IMR-90 (cell line): ENCODE results near the gene PRDM15. TPM values are rescaled to one million over a fixed set of nuclear protein-coding genes. Genes with fewer than 3 reads are reported as not detected.

Experiments used
- ATAC-seq: fragments of 200-7000 bp; cut with Tn5 transposase; 2 replicates; pipeline ENCODE4 v1.9.1; 2020; ENCODE audit warnings: low read depth, mild to moderate bottlenecking, moderate library complexity
- BruUV-seq: library from RNA; stranded (reverse); fragments of 400-500 nt; replicated peaks from 2 replicates; lab custom pipeline; 2021; lab: Mats Ljungman, UMichigan
- CTCF ChIA-PET: fragments of 300-600 bp; formaldehyde crosslinking; extraction: SDS; loops from one replicate; lab custom pipeline; 2021; ENCODE audit warnings: antibody characterized with exemption; lab: Yijun Ruan, JAX
- POLR2A ChIA-PET: fragments of 300-600 bp; sonication (Branson Sonifier 250); formaldehyde crosslinking; loops from one replicate; lab custom pipeline; 2022; ENCODE audit warnings: antibody characterized with exemption; ENCODE audit not compliant: unreplicated experiment; lab: Charles Lee
- DNase-seq: peaks from one replicate; pipeline ENCODE4 v3.0.0; 2013
- H2AFZ ChIP-seq: replicated peaks from 2 replicates; pipeline ENCODE3; 2013; ENCODE audit warnings: low read length, mild to moderate bottlenecking; ENCODE audit not compliant: poor library complexity
- H2AK5ac ChIP-seq: 2 replicates; pipeline ENCODE4 v1.6.1; 2013; ENCODE audit warnings: low read depth, low read length, inconsistent platforms
- H2AK9ac ChIP-seq: replicated peaks from 2 replicates; pipeline ENCODE3; 2013; ENCODE audit warnings: mild to moderate bottlenecking, low read depth, low read length, moderate library complexity; ENCODE audit not compliant: poor library complexity
- H2BK120ac ChIP-seq: 2 replicates; pipeline ENCODE4 v1.6.1; 2013; ENCODE audit warnings: low read depth, low read length, inconsistent platforms
- H2BK15ac ChIP-seq: 3 replicates; pipeline ENCODE4 v1.6.1; 2013; ENCODE audit warnings: low read depth, low read length, inconsistent platforms
- H2BK20ac ChIP-seq: 2 replicates; pipeline ENCODE4 v1.6.1; 2013; ENCODE audit warnings: low read depth, mild to moderate bottlenecking, inconsistent platforms, low read length, moderate library complexity
- H2BK5ac ChIP-seq: 2 replicates; pipeline ENCODE4 v1.6.1; 2013; ENCODE audit warnings: mild to moderate bottlenecking, low read depth, low read length, inconsistent platforms; ENCODE audit not compliant: poor library complexity, severe bottlenecking
- H3K14ac ChIP-seq: replicated peaks from 2 replicates; pipeline ENCODE4 v1.6.1; 2013; ENCODE audit warnings: low read depth, low read length, inconsistent platforms
- H3K18ac ChIP-seq: 2 replicates; pipeline ENCODE4 v1.6.1; 2013; ENCODE audit warnings: low read depth, low read length, control low read depth
- H3K23ac ChIP-seq: 2 replicates; pipeline ENCODE4 v1.6.1; 2013; ENCODE audit warnings: low read depth, low read length, inconsistent platforms
- H3K27ac ChIP-seq: 2 replicates; pipeline ENCODE4 v1.5.1; 2013; ENCODE audit warnings: mild to moderate bottlenecking, control low read depth, low read length; ENCODE audit not compliant: insufficient read depth
- H3K27me3 ChIP-seq: 2 replicates; pipeline ENCODE4 v1.6.1; 2013; ENCODE audit warnings: low read length; ENCODE audit not compliant: control insufficient read depth, insufficient read depth
- H3K36me3 ChIP-seq: 2 replicates; pipeline ENCODE4 v1.6.1; 2013; ENCODE audit warnings: low read length, mixed read lengths; ENCODE audit not compliant: control insufficient read depth, insufficient read depth
- H3K4ac ChIP-seq: 2 replicates; pipeline ENCODE4 v1.6.1; 2013; ENCODE audit warnings: low read depth, low read length, inconsistent platforms
- H3K4me1 ChIP-seq: 2 replicates; pipeline ENCODE4 v1.6.1; 2013; ENCODE audit warnings: low read length, mixed read lengths; ENCODE audit not compliant: control insufficient read depth, insufficient read depth
- H3K4me2 ChIP-seq: 2 replicates; pipeline ENCODE4 v1.6.1; 2013; ENCODE audit warnings: low read depth, mild to moderate bottlenecking, control low read depth, low read length, moderate library complexity
- H3K4me3 ChIP-seq: 2 replicates; pipeline ENCODE4 v1.5.1; 2013; ENCODE audit warnings: low read depth, mild to moderate bottlenecking, control low read depth, low read length, moderate library complexity; ENCODE audit not compliant: insufficient read depth
- H3K56ac ChIP-seq: 2 replicates; pipeline ENCODE4 v1.6.1; 2013; ENCODE audit warnings: low read length, inconsistent platforms; ENCODE audit not compliant: insufficient read depth; ENCODE audit errors: extremely low read depth
- H3K79me1 ChIP-seq, 2 experiments: 2 replicates each; pipeline ENCODE4 v1.6.1; 2013; ENCODE audit warnings: low read length in 2 of 2, inconsistent platforms in 1 of 2, low read depth in 1 of 2
- H3K9ac ChIP-seq: 2 replicates; pipeline ENCODE4 v1.6.1; 2013; ENCODE audit warnings: low read depth, low read length, control low read depth
- H3K9me1 ChIP-seq: 2 replicates; pipeline ENCODE4 v1.6.1; 2013; ENCODE audit warnings: low read length, inconsistent platforms; ENCODE audit not compliant: insufficient read depth
- H3K9me3 ChIP-seq: 2 replicates; pipeline ENCODE4 v1.6.1; 2013; ENCODE audit warnings: low read length; ENCODE audit not compliant: control insufficient read depth, insufficient read depth
- H4K20me1 ChIP-seq: 2 replicates; pipeline ENCODE4 v1.6.1; 2013; ENCODE audit warnings: low read length, inconsistent platforms; ENCODE audit not compliant: insufficient read depth
- H4K5ac ChIP-seq: 2 replicates; pipeline ENCODE4 v1.6.1; 2013; ENCODE audit warnings: mild to moderate bottlenecking, low read depth, low read length, control low read depth
- H4K8ac ChIP-seq, 2 experiments: 2 replicates each; pipeline ENCODE4 v1.6.1; 2013; ENCODE audit warnings: low read depth in 2 of 2, low read length in 2 of 2, control low read depth in 1 of 2, inconsistent platforms in 1 of 2
- H4K91ac ChIP-seq: 2 replicates; pipeline ENCODE4 v1.6.1; 2013; ENCODE audit warnings: low read depth, low read length, inconsistent platforms; ENCODE audit not compliant: insufficient read depth
- MAZ ChIP-seq: IDR thresholded peaks from 2 replicates; pipeline ENCODE4 v1.6.1; 2012; ENCODE audit warnings: low read depth, mild to moderate bottlenecking, low read length, improper control_type of control experiment, moderate library complexity, borderline replicate concordance
- POLR2A ChIP-seq: IDR thresholded peaks from 2 replicates; pipeline ENCODE4 v1.6.1; 2012; ENCODE audit warnings: mild to moderate bottlenecking, low read depth, low read length
- SMC3 ChIP-seq: fragments of 150-350 bp; IDR thresholded peaks from 2 replicates; pipeline ENCODE4 v1.6.1; 2016; ENCODE audit warnings: low read depth, mild to moderate bottlenecking, antibody characterized with exemption, low read length, moderate library complexity
- WGBS, 2 experiments: methylation state at CpG; one replicate each; pipeline versions ENCODE4 v1.1.5 to v1.1.7; 2013; ENCODE audit warnings: missing lambda C conversion rate in 2 of 2; ENCODE audit not compliant: insufficient read length in 1 of 2; ENCODE audit errors: extremely low coverage in 2 of 2; 5-methylcytosine and 5-hydroxymethylcytosine counted together
- dilution Hi-C: fragments of 300-500 bp; cut with HindIII; formaldehyde crosslinking; loops from one replicate; pipeline ENCODE4 v1.14.3; 2018; ENCODE audit warnings: low sequenced_read_pairs; ENCODE audit not compliant: unreplicated experiment
- in situ Hi-C: fragments of 300-500 bp; cut with MboI; formaldehyde crosslinking; loops from 3 replicates; pipeline ENCODE4 v1.14.3; 2019; ENCODE audit warnings: low sequenced_read_pairs, inconsistent platforms, mixed read lengths
- intact Hi-C: fragments of 100-400 bp; cut with micrococcal nuclease; formaldehyde crosslinking; loops from 2 replicates; pipeline ENCODE4 v1.10.0; 2022
- polyA plus RNA-seq, 3 experiments: library from polyadenylated mRNA; depleted of rRNA; stranded (reverse); fragments of >200 nt; gene quantifications; 2 replicates each; pipeline ENCODE4 v1.2.3, GENCODE V29; 2012; ENCODE audit warnings: low replicate concordance in 1 of 3
- total RNA-seq: library from RNA; depleted of rRNA; stranded (reverse); fragments of >200 nt; gene quantifications from 2 replicates; pipeline ENCODE4 v1.2.3, GENCODE V29; 2012
- TF ChIP-seq, protein P1 (sequence below): fragments of 150-350 bp; IDR thresholded peaks from 2 replicates; pipeline ENCODE4 v1.6.1; 2017; ENCODE audit warnings: mild to moderate bottlenecking, antibody characterized with exemption, low read length, low read depth
- TF ChIP-seq, protein P2 (sequence below): fragments of 150-350 bp; IDR thresholded peaks from 2 replicates; pipeline ENCODE4 v1.6.1; 2016; ENCODE audit warnings: low read depth, mild to moderate bottlenecking, low read length, moderate library complexity, borderline replicate concordance

The PRDM15 gene
- total and polyA plus RNA-seq, 2 of the 4 experiments (the other 2 are of a cell fraction): 7.3 to 8.8 TPM

DNA sequence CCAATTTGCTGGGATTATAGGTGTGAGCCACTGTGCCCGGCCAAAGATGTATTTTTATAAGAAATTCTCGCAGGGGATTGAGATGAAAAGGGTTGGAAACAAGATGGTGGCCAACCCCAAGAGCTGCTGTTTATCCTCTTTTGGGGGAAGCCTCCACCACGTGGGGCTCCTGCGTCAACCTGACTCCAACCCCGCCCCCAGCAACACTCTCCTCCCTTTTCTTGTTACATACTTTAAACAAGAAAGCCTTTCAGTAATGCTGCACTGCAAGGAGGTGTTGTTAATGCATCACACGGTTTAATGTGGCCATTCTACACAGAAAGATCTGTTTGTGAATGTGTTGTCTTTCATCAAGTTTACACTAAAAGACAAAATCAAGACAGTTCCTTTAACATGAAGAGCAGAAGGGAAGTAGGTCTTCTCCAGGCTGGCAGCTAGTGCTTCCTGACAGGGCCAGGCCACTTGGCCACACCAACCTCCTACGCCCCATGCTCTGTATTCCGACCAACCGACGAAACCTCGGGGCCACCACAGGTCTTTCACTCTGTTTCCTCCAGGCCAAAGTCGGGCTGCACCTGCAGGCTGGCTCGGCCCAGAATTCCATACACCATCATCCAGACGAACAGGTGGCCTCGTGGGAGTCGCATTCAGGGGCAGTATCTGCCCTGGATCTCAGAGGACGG lies 48.7 kb upstream of the PRDM15 start:
- in situ Hi-C loops (no loop called here), dilution Hi-C loops (no loop called here), intact Hi-C loops (no loop called here)
- ATAC-seq (no peak), DNase-seq (no peak)
- Histone ChIP-seq H4K8ac (no peak overlapping the region), H2BK5ac (no peak overlapping the region), H3K4me1 (peaks cover 25% of the 10 kb centered on the region), H4K20me1 (no peaks in the 10 kb centered on the region), H4K5ac (no peak overlapping the region), H3K18ac (no peak overlapping the region), H3K4me3 (no peak overlapping the region), H2BK120ac (no peak overlapping the region), H3K9me3 (no peaks in the 10 kb centered on the region), H2AK9ac (peak overlapping the region; percentile 6), H3K27me3 (no peaks in the 10 kb centered on the region), H2AK5ac (peak overlapping the region; percentile 36; the same call in 1 of the 2 replicates), H2BK20ac (no peak overlapping the region), H3K14ac (no peak overlapping the region), H3K9me1 (peaks cover 24% of the 10 kb centered on the region), H2AFZ (no peak overlapping the region), H3K36me3 (no peaks in the 10 kb centered on the region; the same call in 1 of the 2 replicates), H4K91ac (no peak overlapping the region), H3K27ac (no peak overlapping the region), H3K9ac (no peak overlapping the region), H3K23ac (no peak overlapping the region), H3K4ac (no peak overlapping the region), H3K79me1 (peaks cover 27 to 61% of the 10 kb centered on the region in 2 experiments), H3K4me2 (no peak overlapping the region), H2BK15ac (no peak overlapping the region), H3K56ac (no peak overlapping the region)
- no TSS peak for BruUV-seq
- POLR2A ChIA-PET: no interaction called here
- CTCF ChIA-PET: interaction anchor here (0.5 to 1.5 kb wide), 4 partner anchors 84 to 315 kb away, joined by 3 to 4 read pairs (median 3); no protein-coding TSS in a partner anchor
- 90% methylated on average over 5 of the region's 17 CpGs; no CpG with 5 or more reads in 1 of the 2 experiments for WGBS, 2 experiments
- TF ChIP-seq, protein P1, sequence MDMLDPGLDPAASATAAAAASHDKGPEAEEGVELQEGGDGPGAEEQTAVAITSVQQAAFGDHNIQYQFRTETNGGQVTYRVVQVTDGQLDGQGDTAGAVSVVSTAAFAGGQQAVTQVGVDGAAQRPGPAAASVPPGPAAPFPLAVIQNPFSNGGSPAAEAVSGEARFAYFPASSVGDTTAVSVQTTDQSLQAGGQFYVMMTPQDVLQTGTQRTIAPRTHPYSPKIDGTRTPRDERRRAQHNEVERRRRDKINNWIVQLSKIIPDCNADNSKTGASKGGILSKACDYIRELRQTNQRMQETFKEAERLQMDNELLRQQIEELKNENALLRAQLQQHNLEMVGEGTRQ: no peak
- TF ChIP-seq SMC3 (no peak), MAZ (no peak), POLR2A (no peak)
- TF ChIP-seq, protein P2, sequence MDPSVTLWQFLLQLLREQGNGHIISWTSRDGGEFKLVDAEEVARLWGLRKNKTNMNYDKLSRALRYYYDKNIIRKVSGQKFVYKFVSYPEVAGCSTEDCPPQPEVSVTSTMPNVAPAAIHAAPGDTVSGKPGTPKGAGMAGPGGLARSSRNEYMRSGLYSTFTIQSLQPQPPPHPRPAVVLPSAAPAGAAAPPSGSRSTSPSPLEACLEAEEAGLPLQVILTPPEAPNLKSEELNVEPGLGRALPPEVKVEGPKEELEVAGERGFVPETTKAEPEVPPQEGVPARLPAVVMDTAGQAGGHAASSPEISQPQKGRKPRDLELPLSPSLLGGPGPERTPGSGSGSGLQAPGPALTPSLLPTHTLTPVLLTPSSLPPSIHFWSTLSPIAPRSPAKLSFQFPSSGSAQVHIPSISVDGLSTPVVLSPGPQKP: no peak
